Left hindlimb (tissue), 1 donor: ENCODE measurements around the gene MAMDC4.
"Not testable (repeated sequence)": the region's sequence is repeated elsewhere in the genome, so short reads cannot be mapped to it uniquely, and the experiment has no call there.

Source experiments
- DNase-seq: peaks from one replicate; pipeline ENCODE4 v3.0.0-alpha.2; 2018

The MAMDC4 gene

DNA sequence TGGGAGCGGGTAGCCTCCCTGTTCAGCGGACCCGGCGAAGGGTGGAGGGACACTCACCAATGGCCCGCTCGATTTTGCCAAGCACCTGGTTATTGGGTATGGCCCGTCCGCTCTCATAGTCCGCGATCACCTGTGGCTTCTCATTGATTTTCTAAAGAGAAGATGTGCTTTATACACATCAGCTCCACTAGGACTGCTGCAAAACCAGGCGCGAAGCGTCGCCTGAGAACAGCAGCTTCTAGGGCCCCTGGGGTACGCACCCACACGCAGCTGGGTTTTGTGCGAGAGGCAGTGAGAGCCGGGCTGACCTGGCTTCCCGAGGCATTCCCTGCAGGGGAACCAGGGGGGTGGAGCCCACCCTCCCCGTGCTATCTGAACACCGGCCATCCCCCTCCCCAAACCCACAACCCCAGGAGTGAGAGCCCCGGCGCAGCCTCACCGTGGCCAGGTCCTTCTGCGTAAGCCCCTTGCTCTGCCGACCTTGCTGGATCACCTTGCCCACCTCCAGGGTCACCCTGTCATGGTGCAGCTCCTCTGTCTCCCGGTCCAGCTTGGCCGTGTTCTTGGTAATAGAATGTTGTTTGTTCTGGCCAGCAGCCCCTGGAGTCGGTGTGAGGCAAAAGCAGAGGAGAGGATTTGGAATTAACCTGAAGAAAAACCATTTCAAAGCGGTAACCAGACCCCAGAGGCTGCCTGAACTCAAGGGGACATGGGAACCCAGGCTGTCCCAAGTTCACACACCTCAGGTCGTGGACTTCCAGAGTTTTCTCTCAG is 10.9 kb downstream of the MAMDC4 start:
- DNase-seq = no peak

DNA sequence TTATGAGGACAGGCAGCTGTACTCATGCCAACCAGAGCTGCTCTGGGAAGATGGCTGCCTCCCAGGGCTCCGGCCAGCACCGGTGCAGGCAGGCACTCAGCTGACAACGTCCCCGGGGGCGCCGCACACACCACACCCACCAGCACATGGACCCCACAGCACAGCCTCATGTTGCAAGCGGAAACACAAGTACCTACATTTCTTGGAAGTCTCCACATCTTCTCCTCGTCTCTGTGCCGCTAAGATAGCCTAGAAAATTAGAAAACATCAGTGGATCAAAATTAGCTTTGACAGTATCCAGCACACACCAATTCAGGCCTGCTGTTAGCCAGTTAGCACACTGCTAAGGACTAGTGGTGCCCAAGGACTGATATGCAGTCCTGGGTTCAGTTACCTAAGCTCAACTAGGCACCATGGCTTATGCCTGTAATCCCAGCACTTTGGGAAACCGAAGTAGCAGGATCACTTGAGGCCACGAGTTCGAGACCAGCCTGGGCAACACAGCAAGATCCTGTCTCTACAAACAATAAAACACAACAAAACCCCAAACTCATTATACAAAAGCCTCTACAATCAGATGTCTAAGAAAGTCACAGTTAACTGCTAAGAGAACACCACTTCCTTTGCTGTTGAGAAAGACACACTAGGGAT is 11.6 kb downstream of the MAMDC4 start:
- DNase-seq = no peak

GRCh38 chr9:136865041-136865767 is 13.1 kb downstream of the MAMDC4 start:
- DNase-seq = no peak

DNA sequence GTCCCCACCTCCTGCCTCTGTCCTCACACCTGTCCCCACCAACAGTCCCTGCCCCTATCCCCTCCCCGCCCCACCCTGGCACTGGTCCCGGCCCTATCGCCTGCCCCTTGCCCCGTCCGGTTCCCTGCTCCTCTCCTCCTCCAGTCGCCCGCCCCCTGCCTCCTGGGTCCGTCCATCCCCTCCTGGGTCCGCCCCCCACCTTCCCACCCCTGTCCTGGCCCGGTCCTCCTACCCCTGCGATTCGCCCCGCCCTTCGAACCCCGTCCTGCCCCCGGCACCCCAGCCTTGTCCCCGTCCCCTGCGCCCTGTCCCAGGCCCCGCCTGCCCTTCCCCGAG is 13.6 kb downstream of the MAMDC4 start:
- DNase-seq = peak; percentile 59

- DNase-seq = not testable (repeated sequence)
These were observed 14.8 kb downstream of the MAMDC4 start for GRCh38 chr9:136866898-136867421.

DNA sequence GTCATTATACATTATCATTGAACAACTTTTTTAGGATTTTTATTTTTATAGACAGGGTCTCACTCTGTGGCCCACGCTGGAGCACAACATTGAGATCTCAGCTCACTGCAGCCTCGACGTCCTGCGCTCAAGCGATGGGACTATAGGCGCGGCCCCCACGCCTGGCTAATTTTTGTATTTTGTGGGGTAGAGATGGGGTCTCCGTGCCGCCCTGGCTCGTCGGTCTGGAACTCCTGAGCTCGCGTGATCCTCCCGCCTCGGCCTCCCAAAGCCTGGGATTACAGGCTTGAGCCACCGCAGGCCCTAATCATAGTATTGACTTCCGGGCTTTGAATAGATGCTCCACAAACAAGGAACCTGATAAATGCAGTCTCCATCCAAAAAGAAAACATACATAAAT is 15.3 kb downstream of the MAMDC4 start:
- no peak for DNase-seq

- no peak for DNase-seq
These were observed 15.8 kb downstream of the MAMDC4 start for GRCh38 chr9:136867917-136868316.

GRCh38 chr9:136868644-136869043 is 16.5 kb downstream of the MAMDC4 start:
- no peak for DNase-seq

DNA sequence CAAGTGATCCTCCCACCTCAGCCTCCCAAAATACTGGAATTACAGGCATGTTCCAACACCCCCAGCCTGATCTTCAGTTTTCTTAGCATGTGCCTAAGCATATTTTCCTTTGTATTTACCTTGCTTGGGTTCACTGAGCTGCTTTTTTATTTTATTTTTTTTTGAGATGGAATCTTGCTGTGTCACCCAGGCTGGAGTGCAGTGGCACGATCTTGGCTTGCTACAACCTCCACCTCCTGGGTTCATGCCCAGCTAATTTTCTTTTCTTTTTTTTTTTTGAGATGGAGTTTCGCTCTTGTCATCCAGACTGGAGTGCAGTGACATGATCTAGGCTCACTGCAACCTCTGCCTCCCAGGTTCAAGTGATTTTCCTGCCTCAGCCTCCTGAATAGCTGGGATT is 17.5 kb downstream of the MAMDC4 start:
- not testable (repeated sequence) for DNase-seq

- DNase-seq = no peak
These were observed 23.0 kb downstream of the MAMDC4 start for GRCh38 chr9:136875155-136875554.

DNA sequence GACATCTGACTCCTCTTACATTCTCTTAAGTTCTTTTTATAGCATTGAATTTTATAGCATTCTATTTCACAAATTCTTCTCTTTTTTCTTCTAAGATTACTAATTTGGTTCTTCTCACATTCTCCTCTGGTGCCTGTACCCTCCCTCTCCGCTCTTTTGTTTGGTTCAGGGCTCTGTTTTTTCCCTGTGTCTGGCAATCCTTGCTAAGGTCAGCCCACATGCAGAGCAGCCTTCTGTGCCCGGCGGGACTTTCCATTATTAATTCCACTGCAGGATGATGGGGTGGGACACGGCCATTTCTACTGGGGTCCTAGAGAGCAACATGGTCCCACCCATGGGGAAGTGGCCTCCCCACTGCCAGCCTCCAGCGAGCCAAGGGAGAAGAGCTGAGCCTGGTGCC is 24.3 kb downstream of the MAMDC4 start:
- DNase-seq = no peak

GRCh38 chr9:136880651-136881050 is 28.5 kb downstream of the MAMDC4 start:
- DNase-seq = no peak

DNA sequence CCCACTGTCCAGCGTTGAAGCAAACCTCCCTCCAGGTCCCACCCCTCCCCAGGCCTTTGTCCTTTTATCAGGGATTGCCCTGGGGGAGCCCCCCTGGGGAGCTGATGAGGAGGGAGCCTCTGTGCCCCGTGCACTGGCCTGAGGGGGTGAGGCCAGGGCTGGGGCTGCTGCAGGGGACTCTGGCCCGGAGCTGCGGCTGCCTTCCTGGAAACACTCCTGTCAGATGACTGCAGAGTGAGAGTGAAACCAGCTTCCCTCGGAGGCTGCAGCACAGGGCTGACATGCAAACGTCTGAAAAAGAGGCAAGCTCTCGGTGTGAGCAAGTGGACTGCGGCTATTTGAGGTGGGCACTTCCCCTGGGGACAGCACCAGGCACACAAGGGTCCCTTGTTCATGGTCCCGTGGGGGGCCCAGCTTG is 29.6 kb downstream of the MAMDC4 start:
- no peak for DNase-seq

DNA sequence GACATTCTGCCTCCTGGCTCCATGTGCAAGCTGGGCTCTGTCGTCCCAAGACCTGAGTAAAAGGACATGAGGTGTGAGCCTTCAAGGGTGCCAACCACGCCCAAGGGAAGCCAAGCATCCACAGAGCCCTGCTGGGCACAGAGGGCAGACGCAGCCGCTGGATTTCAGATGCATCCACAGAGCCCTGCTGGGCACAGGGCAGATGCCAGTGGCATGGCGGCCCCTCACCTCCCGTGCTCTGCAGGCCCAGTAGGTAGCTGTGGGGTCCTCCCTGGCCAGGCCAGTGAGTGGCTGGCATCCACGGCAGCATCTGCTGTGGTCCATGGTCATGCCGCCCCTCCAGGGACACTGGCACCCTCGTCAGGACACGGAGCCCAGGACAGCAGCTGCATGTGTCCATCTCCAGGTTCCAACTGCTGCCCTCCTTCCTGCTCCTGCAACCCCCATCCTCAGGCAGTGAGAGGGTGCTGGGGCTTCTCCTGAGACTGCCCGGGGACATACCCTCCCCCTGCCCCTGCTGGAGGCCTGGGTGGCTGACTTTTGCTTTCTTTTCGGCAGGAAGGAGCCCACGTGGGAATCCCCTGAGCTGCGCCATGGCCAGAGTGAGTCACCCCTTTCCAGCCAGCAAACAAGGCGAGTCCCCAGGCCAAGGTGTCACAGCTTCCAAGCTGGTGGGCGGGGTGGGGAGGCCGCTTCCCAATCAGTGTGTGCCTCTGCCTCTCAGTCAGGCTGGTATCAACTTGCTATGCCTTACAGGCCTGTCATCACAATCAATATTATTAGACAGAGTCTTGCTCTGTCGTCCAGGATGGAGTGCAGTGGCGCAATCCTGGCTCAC is 30.2 kb downstream of the MAMDC4 start:
- DNase-seq = no peak

DNA sequence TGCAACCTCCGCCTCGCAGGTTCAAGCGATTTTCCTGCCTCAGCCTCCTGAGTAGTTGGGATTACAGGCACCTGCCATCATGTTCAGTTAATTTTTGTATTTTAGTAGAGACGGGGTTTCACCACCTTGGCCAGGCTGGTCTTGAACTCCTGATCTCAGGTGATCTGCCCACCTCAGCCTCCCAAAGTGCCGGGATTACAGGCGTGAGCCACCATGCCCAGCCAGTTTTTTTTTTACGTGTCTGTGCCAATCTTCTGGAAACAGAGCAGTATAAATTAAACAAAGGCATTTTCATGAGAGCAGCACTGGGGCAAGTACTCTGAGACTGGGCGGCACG is 30.8 kb downstream of the MAMDC4 start:
- DNase-seq = not testable (repeated sequence)

DNA sequence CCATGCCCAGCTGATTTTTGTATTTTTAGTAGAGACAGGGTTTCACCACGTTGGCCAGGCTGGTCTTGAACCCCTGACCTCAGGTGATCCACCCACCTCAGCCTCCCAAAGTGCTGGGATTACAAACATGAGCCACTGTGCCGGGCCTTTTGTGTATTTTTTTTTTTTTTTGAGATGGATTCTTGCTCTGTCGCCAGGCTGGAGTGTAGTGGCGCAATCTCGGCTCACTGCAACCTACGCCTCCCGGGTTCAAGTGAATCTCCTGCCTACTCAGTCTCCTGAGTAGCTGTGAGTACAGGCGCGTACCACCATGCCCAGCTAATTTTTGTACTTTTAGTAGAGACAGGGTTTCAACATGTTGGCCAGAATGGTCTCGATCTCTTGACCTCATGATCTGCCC is 31.5 kb downstream of the MAMDC4 start:
- not testable (repeated sequence) for DNase-seq

GRCh38 chr9:136885950-136886578 is 33.9 kb downstream of the MAMDC4 start, which contains the start of gene TRAF2:
TRAF2 (plus strand) TSS chr9:136886516; CDS start chr9:136898741, 12,225 bp downstream.
- DNase-seq = peak; percentile 98

DNA sequence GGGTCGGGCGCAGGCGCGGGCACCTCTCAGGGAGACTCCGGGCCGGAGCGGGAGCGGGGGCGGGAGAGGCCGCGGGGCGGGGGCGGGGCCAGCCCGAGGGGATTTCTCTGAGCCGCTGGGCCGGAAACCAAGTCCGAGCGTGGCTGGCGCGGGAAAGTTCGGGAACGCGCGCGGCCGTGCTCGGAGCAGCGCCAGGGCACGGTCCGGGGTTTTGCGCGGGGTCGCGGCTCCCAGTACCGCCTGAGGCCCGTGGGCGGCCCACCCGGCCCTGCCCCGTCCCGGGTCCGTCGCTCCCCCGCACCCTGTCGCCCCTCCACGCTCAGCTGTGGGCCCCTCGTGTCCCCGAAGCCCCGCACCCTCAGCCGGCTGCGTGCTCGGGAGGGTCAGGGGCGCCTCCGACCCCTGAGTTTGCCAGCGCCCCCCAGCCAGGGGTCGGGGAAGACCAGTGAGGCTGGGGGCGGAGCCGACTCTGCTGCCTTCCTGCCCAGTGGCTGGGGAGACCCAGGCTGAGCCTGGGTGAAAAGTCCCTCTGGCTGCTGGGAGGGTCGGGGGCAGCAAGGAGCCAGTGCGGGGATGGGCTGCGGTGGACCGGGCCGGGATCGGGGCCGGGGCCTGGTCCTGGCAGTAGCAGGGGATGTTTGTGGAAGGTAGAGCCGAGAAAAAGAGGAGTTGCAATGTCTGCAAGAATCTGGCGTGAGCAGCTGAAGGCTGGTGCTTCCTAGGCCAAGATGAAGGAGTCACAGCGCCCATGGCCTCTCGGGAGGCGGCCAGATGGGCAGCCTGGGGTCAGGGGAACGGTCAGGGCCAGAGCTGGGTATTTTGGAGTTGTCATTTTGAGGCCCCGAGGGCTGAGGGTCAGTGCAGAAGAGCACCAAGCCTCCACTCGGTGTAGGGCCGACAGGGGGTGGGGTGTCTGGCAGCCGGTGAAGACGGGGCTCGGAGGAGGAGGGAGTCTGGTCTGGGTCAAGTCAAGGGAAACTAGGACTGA is 34.8 kb downstream of the MAMDC4 start:
- DNase-seq = peak; percentile 47

DNA sequence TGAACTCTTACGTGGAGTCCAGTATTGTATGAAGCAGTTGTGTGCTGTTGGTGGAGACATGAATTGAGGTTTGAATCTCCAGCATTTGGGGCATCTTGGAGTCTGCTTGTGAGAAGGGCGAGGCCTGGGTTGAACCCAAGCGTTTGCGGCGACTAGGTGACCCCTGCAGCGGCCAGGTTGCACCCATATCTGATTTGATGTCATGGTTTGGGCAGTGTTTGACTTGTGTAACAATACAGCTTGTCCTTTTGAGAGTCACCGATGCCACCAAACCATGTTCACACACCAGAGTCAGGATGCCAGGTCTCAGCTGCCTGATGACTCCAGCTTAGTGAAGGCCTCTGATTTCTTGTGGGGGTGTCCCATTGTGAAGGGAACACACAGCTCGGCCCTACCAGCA is 36.3 kb downstream of the MAMDC4 start:
- DNase-seq = no peak

GRCh38 chr9:136889858-136890257 is 37.7 kb downstream of the MAMDC4 start:
- DNase-seq = no peak

DNA sequence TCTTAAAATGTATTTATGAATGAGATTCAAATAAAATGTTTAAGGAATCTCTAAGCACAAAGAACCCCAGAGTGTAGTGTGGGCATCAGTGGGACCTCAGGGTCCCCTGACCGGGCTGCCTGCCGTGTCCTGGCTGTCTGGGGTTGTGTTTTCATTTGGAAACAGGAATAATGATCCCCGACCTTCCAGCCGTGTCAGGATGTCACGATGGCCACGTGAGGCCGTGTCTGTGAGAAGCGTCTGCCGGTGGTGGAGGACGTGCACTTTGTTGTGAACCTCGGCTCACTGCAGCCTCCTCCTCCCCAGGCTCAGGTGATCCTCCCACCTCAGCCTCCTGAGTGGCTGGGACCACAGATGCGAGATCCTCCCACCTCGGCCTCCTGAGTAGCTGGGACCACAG is 38.5 kb downstream of the MAMDC4 start:
- DNase-seq = no peak
